ENCODE measurements around the gene ARAP1.

GRCh38 chr11:72642884-72643522 lies 109.2 kb downstream of the ARAP1 start:
- TF ChIP-seq, protein P1, sequence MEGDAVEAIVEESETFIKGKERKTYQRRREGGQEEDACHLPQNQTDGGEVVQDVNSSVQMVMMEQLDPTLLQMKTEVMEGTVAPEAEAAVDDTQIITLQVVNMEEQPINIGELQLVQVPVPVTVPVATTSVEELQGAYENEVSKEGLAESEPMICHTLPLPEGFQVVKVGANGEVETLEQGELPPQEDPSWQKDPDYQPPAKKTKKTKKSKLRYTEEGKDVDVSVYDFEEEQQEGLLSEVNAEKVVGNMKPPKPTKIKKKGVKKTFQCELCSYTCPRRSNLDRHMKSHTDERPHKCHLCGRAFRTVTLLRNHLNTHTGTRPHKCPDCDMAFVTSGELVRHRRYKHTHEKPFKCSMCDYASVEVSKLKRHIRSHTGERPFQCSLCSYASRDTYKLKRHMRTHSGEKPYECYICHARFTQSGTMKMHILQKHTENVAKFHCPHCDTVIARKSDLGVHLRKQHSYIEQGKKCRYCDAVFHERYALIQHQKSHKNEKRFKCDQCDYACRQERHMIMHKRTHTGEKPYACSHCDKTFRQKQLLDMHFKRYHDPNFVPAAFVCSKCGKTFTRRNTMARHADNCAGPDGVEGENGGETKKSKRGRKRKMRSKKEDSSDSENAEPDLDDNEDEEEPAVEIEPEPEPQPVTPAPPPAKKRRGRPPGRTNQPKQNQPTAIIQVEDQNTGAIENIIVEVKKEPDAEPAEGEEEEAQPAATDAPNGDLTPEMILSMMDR (IDR thresholded peaks at IDR 0.05; ENCODE audit: insufficient read depth, low read length) = peak; percentile 69
- TF ChIP-seq POLR2AphosphoS5 (IDR thresholded peaks at IDR 0.05; ENCODE audit: low read depth) (no peak), GABPA (IDR thresholded peaks at IDR 0.05; ENCODE audit: low read depth) (no peak), REST (IDR thresholded peaks at IDR 0.05; ENCODE audit: insufficient replicate concordance, low read depth) (no peak)
